HCT116 (cell line): ENCODE measurements around the gene PLP2. TPM values are rescaled to one million over a fixed set of nuclear protein-coding genes. Genes with fewer than 3 reads are reported as not detected.

Experiments
- ATAC-seq: fragments of 200-7000 bp; cut with Tn5 transposase; 2 replicates; pipeline ENCODE4 v1.9.1; 2020; ENCODE audit warnings: mild to moderate bottlenecking, moderate library complexity
- BruUV-seq: library from RNA; stranded (reverse); fragments of 400-500 nt; replicated peaks from 2 replicates; lab custom pipeline; 2021; lab: Mats Ljungman, UMichigan
- CTCF ChIA-PET: fragments of 300-600 bp; sonication (Branson Sonifier 250); formaldehyde crosslinking; loops from one replicate; lab custom pipeline; 2021; ENCODE audit warnings: antibody characterized with exemption; lab: Charles Lee
- POLR2A ChIA-PET: fragments of 300-600, 350-600 bp; sonication (Branson Sonifier 250); formaldehyde crosslinking; loops from one replicate; lab custom pipeline; 2021; ENCODE audit warnings: antibody characterized with exemption; lab: Charles Lee
- RAD21 ChIA-PET, 2 experiments: fragments of 300-600 bp; sonication (Branson Sonifier 250); formaldehyde crosslinking; loops; one replicate each; lab custom pipeline; 2023; ENCODE audit warnings: low total read pairs in 2 of 2; ENCODE audit not compliant: uncharacterized antibody in 2 of 2, unreplicated experiment in 2 of 2, low non-redundant PET in 1 of 2; lab: Charles Lee
- DNase-seq: peaks from one replicate; pipeline ENCODE4 v3.0.0-alpha.2; 2010; ENCODE audit warnings: low read depth, low spot score
- H2AFZ ChIP-seq: fragments of 200-600 bp; shearing (Covaris generic), sonication (generic); 2 replicates; pipeline ENCODE4 v1.6.1; 2017; ENCODE audit warnings: low read depth, mixed run types, mixed read lengths, antibody characterized with exemption, low read length; ENCODE audit not compliant: poor library complexity, severe bottlenecking
- H3K27ac ChIP-seq: 2 replicates; pipeline ENCODE4 v1.5.1; 2012; ENCODE audit warnings: low read depth, low read length
- H3K27me3 ChIP-seq: fragments of 200-600 bp; sonication (generic); 2 replicates; pipeline ENCODE4 v1.6.1; 2016; ENCODE audit warnings: mixed run types, low read length, mixed read lengths; ENCODE audit not compliant: insufficient read depth
- H3K36me3 ChIP-seq, 2 experiments: fragments of 200-500 bp in 1 of 2; fragments of 200-600 bp in 1 of 2; sonication (Bioruptor generic) in 1 of 2; sonication (generic) in 1 of 2; 2 replicates each; pipeline versions ENCODE4 v1.5.1 to v1.6.1; 2014 to 2016; ENCODE audit warnings: low read length in 2 of 2, inconsistent platforms in 1 of 2, mixed read lengths in 1 of 2, mixed run types in 1 of 2; ENCODE audit not compliant: insufficient read depth in 2 of 2, control insufficient read depth in 1 of 2
- H3K4me1 ChIP-seq, 2 experiments: fragments of 200-600 bp in 1 of 2; sonication (generic) in 1 of 2; 2 replicates each; pipeline versions ENCODE4 v1.5.1 to v1.6.1; 2012 to 2017; ENCODE audit warnings: low read length in 2 of 2, inconsistent platforms in 1 of 2, mild to moderate bottlenecking in 1 of 2, mixed read lengths in 1 of 2, mixed run types in 1 of 2, moderate library complexity in 1 of 2; ENCODE audit not compliant: insufficient read depth in 2 of 2, control insufficient read depth in 1 of 2
- H3K4me2 ChIP-seq: fragments of 200-600 bp; sonication (generic); 2 replicates; pipeline ENCODE4 v1.6.1; 2017; ENCODE audit warnings: mixed run types, low read length, mixed read lengths
- H3K4me3 ChIP-seq, 2 experiments: fragments of 200-600 bp in 1 of 2; sonication (generic) in 1 of 2; replicated peaks in 1 of 2; 2 replicates each; pipeline ENCODE4 v1.5.1; 2011 to 2016; ENCODE audit warnings: low read length in 2 of 2, control low read depth in 1 of 2, low read depth in 1 of 2, mild to moderate bottlenecking in 1 of 2, mixed read lengths in 1 of 2, mixed run types in 1 of 2
- H3K79me2 ChIP-seq: fragments of 200-600 bp; sonication (generic); 2 replicates; pipeline ENCODE4 v1.6.1; 2017; ENCODE audit warnings: mild to moderate bottlenecking, mixed run types, low read length, moderate library complexity, mixed read lengths; ENCODE audit not compliant: insufficient read depth
- H3K9ac ChIP-seq: fragments of 200-600 bp; sonication (generic); 2 replicates; pipeline ENCODE4 v1.6.1; 2016; ENCODE audit warnings: low read length, mixed read lengths
- H3K9me2 ChIP-seq: fragments of 200-600 bp; sonication (generic), shearing (Covaris generic); 2 replicates; pipeline ENCODE4 v1.6.1; 2017; ENCODE audit warnings: mixed run types, mild to moderate bottlenecking, moderate library complexity; ENCODE audit not compliant: insufficient read depth
- H3K9me3 ChIP-seq, 2 experiments: fragments of 200-500 bp in 1 of 2; fragments of 200-600 bp in 1 of 2; sonication (Bioruptor generic) in 1 of 2; sonication (generic) in 1 of 2; 2 replicates each; pipeline ENCODE4 v1.6.1; 2014 to 2017; ENCODE audit warnings: low read length in 2 of 2, mixed read lengths in 2 of 2, inconsistent platforms in 1 of 2, low read depth in 1 of 2, mild to moderate bottlenecking in 1 of 2, mixed run types in 1 of 2, moderate library complexity in 1 of 2; ENCODE audit not compliant: control insufficient read depth in 1 of 2, insufficient read depth in 1 of 2
- H4K20me1 ChIP-seq: fragments of 200-600 bp; sonication (generic), shearing (Covaris generic); 2 replicates; pipeline ENCODE4 v1.6.1; 2017; ENCODE audit warnings: mixed run types, mild to moderate bottlenecking, moderate library complexity; ENCODE audit not compliant: insufficient read depth
- ATF3 ChIP-seq: IDR thresholded peaks from 2 replicates; pipeline ENCODE4 v1.6.1; 2012
- CEBPB ChIP-seq: IDR thresholded peaks from 2 replicates; pipeline ENCODE4 v1.6.1; 2012; ENCODE audit warnings: low read depth
- EGR1 ChIP-seq: IDR thresholded peaks from 2 replicates; pipeline ENCODE4 v1.6.1; 2012; ENCODE audit warnings: low read depth
- ELF1 ChIP-seq: IDR thresholded peaks from 2 replicates; pipeline ENCODE4 v1.6.1; 2012; ENCODE audit warnings: low read depth, borderline replicate concordance
- FOSL1 ChIP-seq: IDR thresholded peaks from 2 replicates; pipeline ENCODE4 v1.6.1; 2012; ENCODE audit warnings: low read depth
- SP1 ChIP-seq: IDR thresholded peaks from 2 replicates; pipeline ENCODE4 v1.6.1; 2012; ENCODE audit warnings: low read depth
- SRF ChIP-seq: IDR thresholded peaks from 2 replicates; pipeline ENCODE4 v1.6.1; 2012; ENCODE audit warnings: low read depth
- TCF7L2 ChIP-seq: IDR thresholded peaks from 2 replicates; pipeline ENCODE4 v1.7.0; 2011; ENCODE audit warnings: borderline replicate concordance, inconsistent platforms; ENCODE audit not compliant: insufficient read depth, insufficient read length; ENCODE audit errors: extremely low read depth
- intact Hi-C: fragments of 100-400 bp; cut with micrococcal nuclease; formaldehyde crosslinking; loops from 2 replicates; pipeline ENCODE4 v1.10.0; 2022
- total RNA-seq: library from RNA; stranded (reverse); gene quantifications from one replicate; pipeline ENCODE4 v1.2.1, GENCODE V29; 2021; ENCODE audit not compliant: unreplicated experiment
- TF ChIP-seq, protein P1 (sequence below): IDR thresholded peaks from 2 replicates; pipeline ENCODE4 v1.6.1; 2011; ENCODE audit warnings: mild to moderate bottlenecking, low read length, moderate library complexity; ENCODE audit not compliant: insufficient replicate concordance; ENCODE audit errors: extremely low read depth

Gene PLP2
- total RNA-seq, 1 experiment from 2014 or later, result 207 TPM

DNA sequence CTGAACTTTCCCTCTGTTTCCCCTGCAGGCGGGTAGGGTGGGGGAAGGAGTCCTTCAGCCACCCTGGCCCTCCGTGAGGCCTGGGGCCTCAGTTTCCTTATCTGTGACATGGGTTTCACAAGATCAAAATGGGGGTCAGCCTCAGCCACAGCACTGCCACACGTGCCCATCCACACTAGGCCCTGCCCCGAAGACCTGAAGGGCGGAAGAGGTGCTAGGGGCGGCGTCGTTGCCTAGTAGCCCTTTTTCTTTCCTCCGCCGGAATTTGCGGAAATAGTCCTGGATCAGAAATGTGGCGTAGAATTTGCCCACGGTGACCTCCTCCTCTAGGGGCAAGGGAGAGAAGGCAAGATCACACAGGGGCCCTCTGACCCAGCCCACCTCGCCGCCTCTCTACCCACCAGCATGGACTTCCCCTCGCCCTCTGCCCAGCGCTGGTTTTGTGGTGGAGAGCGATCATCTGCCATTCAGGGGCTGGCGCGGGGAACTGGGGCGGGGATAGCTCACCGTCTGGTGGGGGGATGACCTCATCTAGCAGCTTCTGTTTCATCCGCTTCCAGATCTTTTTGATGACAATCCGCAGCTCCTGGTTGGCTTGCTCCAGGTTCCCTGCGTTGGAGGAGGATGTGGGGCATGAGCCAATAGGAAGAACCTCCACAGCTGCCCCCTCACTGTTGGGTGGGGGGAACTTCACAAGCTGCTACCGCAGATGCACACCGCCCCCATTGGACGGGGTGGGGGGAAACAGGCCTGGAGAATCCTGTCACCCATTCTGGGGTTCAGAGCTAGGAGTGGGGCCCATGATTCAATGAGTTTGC, 37.9 kb downstream of the PLP2 start:
- Histone ChIP-seq H4K20me1 (no peaks in the 10 kb centered on the region), H2AFZ (no peak overlapping the region), H3K4me3 (no peak overlapping the region), H3K36me3 (no peaks in the 10 kb centered on the region), H3K4me1 (no peaks in the 10 kb centered on the region), H3K9ac (no peak overlapping the region), H3K27me3 (no peaks in the 10 kb centered on the region), H3K4me2 (no peak overlapping the region), H3K9me2 (no peaks in the 10 kb centered on the region), H3K27ac (no peak overlapping the region), H3K9me3 (no peaks in the 10 kb centered on the region), H3K79me2 (no peaks in the 10 kb centered on the region)
- no peak for TF ChIP-seq EGR1
- no peak for TF ChIP-seq ELF1
- TF ChIP-seq SP1, result no peak
- TF ChIP-seq, protein P1, sequence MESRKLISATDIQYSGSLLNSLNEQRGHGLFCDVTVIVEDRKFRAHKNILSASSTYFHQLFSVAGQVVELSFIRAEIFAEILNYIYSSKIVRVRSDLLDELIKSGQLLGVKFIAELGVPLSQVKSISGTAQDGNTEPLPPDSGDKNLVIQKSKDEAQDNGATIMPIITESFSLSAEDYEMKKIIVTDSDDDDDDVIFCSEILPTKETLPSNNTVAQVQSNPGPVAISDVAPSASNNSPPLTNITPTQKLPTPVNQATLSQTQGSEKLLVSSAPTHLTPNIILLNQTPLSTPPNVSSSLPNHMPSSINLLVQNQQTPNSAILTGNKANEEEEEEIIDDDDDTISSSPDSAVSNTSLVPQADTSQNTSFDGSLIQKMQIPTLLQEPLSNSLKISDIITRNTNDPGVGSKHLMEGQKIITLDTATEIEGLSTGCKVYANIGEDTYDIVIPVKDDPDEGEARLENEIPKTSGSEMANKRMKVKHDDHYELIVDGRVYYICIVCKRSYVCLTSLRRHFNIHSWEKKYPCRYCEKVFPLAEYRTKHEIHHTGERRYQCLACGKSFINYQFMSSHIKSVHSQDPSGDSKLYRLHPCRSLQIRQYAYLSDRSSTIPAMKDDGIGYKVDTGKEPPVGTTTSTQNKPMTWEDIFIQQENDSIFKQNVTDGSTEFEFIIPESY, result no peak
- no peak for TF ChIP-seq ATF3
- no peak for TF ChIP-seq SRF
- no peak for TF ChIP-seq CEBPB
- no peak for TF ChIP-seq TCF7L2
- TF ChIP-seq FOSL1, result no peak
- DNase-seq (no peak), ATAC-seq (no peak)
- no TSS peak for BruUV-seq
- CTCF ChIA-PET, result no interaction called here
- intact Hi-C loops, result no loop called here
- POLR2A ChIA-PET, result no interaction called here
- RAD21 ChIA-PET, result no interaction called here
